OCI-LY3 (cell line): ENCODE measurements around the gene PNMA6E.

Experiments
- H2AFZ ChIP-seq: fragments of 200-600, 300-600 bp; shearing (Covaris generic); 2 replicates; pipeline ENCODE4 v1.6.0; 2014; ENCODE audit warnings: antibody characterized with exemption, low read depth, low read length
- H3K27ac ChIP-seq: fragments of 200-600, 300-600 bp; sonication (generic); 2 replicates; pipeline ENCODE4 v1.5.1; 2014; ENCODE audit warnings: mild to moderate bottlenecking, low read length, moderate library complexity, mixed read lengths
- H3K27me3 ChIP-seq: fragments of 200-600, 300-600 bp; sonication (generic); 2 replicates; pipeline ENCODE4 v1.6.1; 2014; ENCODE audit warnings: low read depth, low read length, mixed read lengths
- H3K36me3 ChIP-seq: fragments of 200-600, 300-600 bp; sonication (generic); replicated peaks from 2 replicates; pipeline ENCODE3; 2014; ENCODE audit warnings: low read depth, low read length, mixed read lengths
- H3K4me1 ChIP-seq: fragments of 300-600, 200-600 bp; sonication (generic); 2 replicates; pipeline ENCODE4 v1.6.1; 2014; ENCODE audit warnings: low read length, mixed read lengths
- H3K4me2 ChIP-seq: fragments of 200-600, 300-600 bp; sonication (generic); 2 replicates; pipeline ENCODE4 v1.6.1; 2014; ENCODE audit warnings: low read length, mixed read lengths
- H3K4me3 ChIP-seq: fragments of 300-600, 200-600 bp; sonication (generic); 2 replicates; pipeline ENCODE4 v1.5.1; 2014; ENCODE audit warnings: antibody characterized with exemption, mild to moderate bottlenecking, low read length, moderate library complexity
- H3K79me2 ChIP-seq: fragments of 300-600, 200-600 bp; shearing (Covaris generic); 2 replicates; pipeline ENCODE4 v1.6.1; 2014; ENCODE audit warnings: mild to moderate bottlenecking, low read length, mixed read lengths
- H3K9ac ChIP-seq: fragments of 300-600, 200-600 bp; shearing (Covaris generic); 2 replicates; pipeline ENCODE4 v1.6.0; 2014; ENCODE audit warnings: mild to moderate bottlenecking, low read length, moderate library complexity
- H3K9me3 ChIP-seq: fragments of 200-600, 300-600 bp; shearing (Covaris generic); 2 replicates; pipeline ENCODE4 v1.6.1; 2014; ENCODE audit warnings: low read length, mixed read lengths; ENCODE audit not compliant: insufficient read depth
- H4K20me1 ChIP-seq: fragments of 200-600, 300-600 bp; sonication (generic); 2 replicates; pipeline ENCODE4 v1.6.1; 2016; ENCODE audit warnings: low read length, mixed read lengths; ENCODE audit not compliant: insufficient read depth
- CTCF ChIP-seq: fragments of 200-600, 300-600 bp; sonication (generic); IDR thresholded peaks from 2 replicates; pipeline ENCODE4 v1.5.1; 2014; ENCODE audit warnings: antibody characterized with exemption, low read length, low read depth
- EZH2phosphoT487 ChIP-seq: fragments of 200-600 bp; shearing (Covaris generic); IDR thresholded peaks from 2 replicates; pipeline ENCODE4 v1.6.1; 2018; ENCODE audit warnings: antibody characterized with exemption, mixed run types, low read depth

PNMA6E gene

GRCh38 chrX:153365670-153366069 lies 35.5 kb downstream of the PNMA6E start:
- H3K4me3 ChIP-seq: no peak overlapping the region
- no peaks in the 10 kb centered on the region for H3K36me3 ChIP-seq
- H3K27me3 ChIP-seq: no peaks in the 10 kb centered on the region
- H3K4me1 ChIP-seq: peaks cover 6% of the 10 kb centered on the region
- no peak overlapping the region for H3K9ac ChIP-seq
- no peak overlapping the region for H2AFZ ChIP-seq
- no peaks in the 10 kb centered on the region for H3K79me2 ChIP-seq
- no peak overlapping the region for H3K27ac ChIP-seq
- H4K20me1 ChIP-seq: no peaks in the 10 kb centered on the region
- no peak overlapping the region for H3K4me2 ChIP-seq
- TF ChIP-seq EZH2phosphoT487 (no peak), CTCF (no peak)
- H3K9me3 ChIP-seq: no peaks in the 10 kb centered on the region

- H3K27ac ChIP-seq: no peak overlapping the region
- H3K4me2 ChIP-seq: no peak overlapping the region
- no peak overlapping the region for H3K4me3 ChIP-seq
- H4K20me1 ChIP-seq: no peaks in the 10 kb centered on the region
- H3K9me3 ChIP-seq: no peaks in the 10 kb centered on the region
- no peaks in the 10 kb centered on the region for H3K79me2 ChIP-seq
- H3K9ac ChIP-seq: no peak overlapping the region
- H2AFZ ChIP-seq: no peak overlapping the region
- H3K36me3 ChIP-seq: no peaks in the 10 kb centered on the region
- TF ChIP-seq EZH2phosphoT487 (no peak), CTCF (no peak)
- no peaks in the 10 kb centered on the region for H3K27me3 ChIP-seq
- peaks cover 3% of the 10 kb centered on the region for H3K4me1 ChIP-seq
Measured at GRCh38 chrX:153361781-153362397, 39.3 kb downstream of the PNMA6E start.

- TF ChIP-seq EZH2phosphoT487 (no peak), CTCF (no peak)
Measured at GRCh38 chrX:153357877-153358276, 43.3 kb downstream of the PNMA6E start.

GRCh38 chrX:153353416-153353815 lies 47.7 kb downstream of the PNMA6E start:
- no peak overlapping the region for H3K4me3 ChIP-seq
- TF ChIP-seq CTCF (no peak), EZH2phosphoT487 (no peak)
- H3K79me2 ChIP-seq: no peaks in the 10 kb centered on the region
- no peaks in the 10 kb centered on the region for H3K4me1 ChIP-seq
- no peak overlapping the region for H3K9ac ChIP-seq
- no peak overlapping the region for H3K4me2 ChIP-seq
- H4K20me1 ChIP-seq: peaks cover 11% of the 10 kb centered on the region; the same call in 1 of the 2 replicates
- peaks cover 20% of the 10 kb centered on the region for H3K36me3 ChIP-seq
- H3K27ac ChIP-seq: no peak overlapping the region
- no peak overlapping the region for H2AFZ ChIP-seq
- H3K9me3 ChIP-seq: no peaks in the 10 kb centered on the region
- no peaks in the 10 kb centered on the region for H3K27me3 ChIP-seq

More at GRCh38 chrX:153357877-153358276, 43.3 kb downstream of the PNMA6E start:
- H3K9me3 ChIP-seq: no peaks in the 10 kb centered on the region
- no peaks in the 10 kb centered on the region for H3K36me3 ChIP-seq
- H3K4me2 ChIP-seq: no peak overlapping the region
- no peaks in the 10 kb centered on the region for H4K20me1 ChIP-seq
- no peak overlapping the region for H3K27ac ChIP-seq
- H3K4me1 ChIP-seq: no peaks in the 10 kb centered on the region
- H2AFZ ChIP-seq: no peak overlapping the region
- no peak overlapping the region for H3K9ac ChIP-seq
- H3K4me3 ChIP-seq: no peak overlapping the region
- no peaks in the 10 kb centered on the region for H3K79me2 ChIP-seq
- no peaks in the 10 kb centered on the region for H3K27me3 ChIP-seq
